Vagina (tissue), 2 donors: ENCODE results near the gene CCDC138. TPM values are rescaled to one million over a fixed set of nuclear protein-coding genes. Genes with fewer than 3 reads are reported as not detected.

Experiments used
- DNase-seq, 2 donors: peaks; one replicate each; pipeline ENCODE4 v3.0.0-alpha.2; 2017; ENCODE audit errors: extremely low spot score in 2 of 2
- H3K27ac ChIP-seq: fragments of 200-600 bp; sonication (generic); one replicate; pipeline ENCODE4 v1.5.1; 2019
- H3K27me3 ChIP-seq: fragments of 200-600 bp; sonication (generic); one replicate; pipeline ENCODE4 v1.5.1; 2019
- H3K36me3 ChIP-seq, 2 donors: fragments of 200-600 bp; sonication (generic); one replicate each; pipeline ENCODE4 v1.5.1; 2017 to 2019
- H3K4me1 ChIP-seq: fragments of 200-600 bp; sonication (generic); one replicate; pipeline ENCODE4 v1.5.1; 2019
- H3K4me3 ChIP-seq, 2 donors: fragments of 200-600 bp; sonication (generic); 1 replicate in 1 of 2; 2 replicates in 1 of 2; pipeline ENCODE4 v1.5.1; 2016 to 2019
- H3K9me3 ChIP-seq: fragments of 200-600 bp; sonication (generic); one replicate; pipeline ENCODE4 v1.5.1; 2019
- POLR2A ChIP-seq, 2 donors: fragments of 450-650 bp; IDR thresholded peaks; one replicate each; pipeline ENCODE4 v1.6.1; 2017; ENCODE audit warnings: antibody characterized with exemption in 2 of 2, mild to moderate bottlenecking in 2 of 2, moderate library complexity in 2 of 2
- POLR2AphosphoS5 ChIP-seq, 2 donors: sonication (generic); formaldehyde crosslinking; IDR thresholded peaks; one replicate each; pipeline ENCODE4 v1.9.0; 2017; ENCODE audit warnings: antibody characterized with exemption in 2 of 2, mild to moderate bottlenecking in 2 of 2, low read depth in 1 of 2; ENCODE audit not compliant: insufficient read depth in 1 of 2
- intact Hi-C: fragments of 100-400 bp; cut with DNase I; formaldehyde crosslinking; loops from one replicate; pipeline ENCODE4 v1.15.1; 2023
- total RNA-seq: library from RNA; depleted of rRNA; stranded (reverse); fragments of >200 nt; gene quantifications from one replicate; pipeline ENCODE4 v1.2.3, GENCODE V29; 2016
- TF ChIP-seq, protein P1 (sequence below), 3 experiments: fragments of 450-650 bp in 2 of 3; fragments of 200-600 bp in 1 of 3; sonication (generic) in 1 of 3; IDR thresholded peaks; one replicate each; pipeline ENCODE4 v1.5.1; 2017 to 2019; ENCODE audit warnings: antibody characterized with exemption in 3 of 3, mild to moderate bottlenecking in 2 of 3, moderate library complexity in 2 of 3

CCDC138 gene
- total RNA-seq, 1 donor from 2014 or later = 4.9 TPM

DNA sequence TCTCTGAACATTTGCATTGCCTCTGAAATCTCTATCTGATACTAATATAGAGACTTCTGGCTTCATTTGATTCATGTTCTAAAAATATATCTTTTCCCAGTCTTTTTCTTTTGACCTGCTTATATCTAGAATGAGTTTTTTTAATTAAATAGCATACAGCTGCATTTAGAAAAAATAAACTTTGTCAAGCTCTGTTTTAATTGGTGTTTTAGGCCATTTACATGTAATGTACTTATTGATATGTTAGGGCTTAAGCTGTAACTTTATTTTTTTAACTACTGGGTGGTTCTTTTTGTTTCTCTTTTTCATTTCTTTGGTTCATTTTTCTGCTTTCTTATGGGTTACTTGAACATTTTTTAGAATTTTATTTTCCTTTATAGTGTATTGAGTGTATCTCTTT, 54.9 kb downstream of the CCDC138 start:
- no peak overlapping the region for H3K4me3 ChIP-seq
- H3K9me3 ChIP-seq = no peaks in the 10 kb centered on the region
- H3K36me3 ChIP-seq = no peaks in the 10 kb centered on the region
- intact Hi-C loops = no loop called here
- no peak for DNase-seq
- H3K27me3 ChIP-seq = no peaks in the 10 kb centered on the region
- TF ChIP-seq, protein P1, sequence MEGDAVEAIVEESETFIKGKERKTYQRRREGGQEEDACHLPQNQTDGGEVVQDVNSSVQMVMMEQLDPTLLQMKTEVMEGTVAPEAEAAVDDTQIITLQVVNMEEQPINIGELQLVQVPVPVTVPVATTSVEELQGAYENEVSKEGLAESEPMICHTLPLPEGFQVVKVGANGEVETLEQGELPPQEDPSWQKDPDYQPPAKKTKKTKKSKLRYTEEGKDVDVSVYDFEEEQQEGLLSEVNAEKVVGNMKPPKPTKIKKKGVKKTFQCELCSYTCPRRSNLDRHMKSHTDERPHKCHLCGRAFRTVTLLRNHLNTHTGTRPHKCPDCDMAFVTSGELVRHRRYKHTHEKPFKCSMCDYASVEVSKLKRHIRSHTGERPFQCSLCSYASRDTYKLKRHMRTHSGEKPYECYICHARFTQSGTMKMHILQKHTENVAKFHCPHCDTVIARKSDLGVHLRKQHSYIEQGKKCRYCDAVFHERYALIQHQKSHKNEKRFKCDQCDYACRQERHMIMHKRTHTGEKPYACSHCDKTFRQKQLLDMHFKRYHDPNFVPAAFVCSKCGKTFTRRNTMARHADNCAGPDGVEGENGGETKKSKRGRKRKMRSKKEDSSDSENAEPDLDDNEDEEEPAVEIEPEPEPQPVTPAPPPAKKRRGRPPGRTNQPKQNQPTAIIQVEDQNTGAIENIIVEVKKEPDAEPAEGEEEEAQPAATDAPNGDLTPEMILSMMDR (IDR thresholded peaks at IDR 0.05) = no peak
- no peak for TF ChIP-seq POLR2AphosphoS5 (IDR thresholded peaks at IDR 0.05; ENCODE audit: insufficient read depth in 1 of 2, low read depth in 1 of 2)
- no peaks in the 10 kb centered on the region for H3K4me1 ChIP-seq
- no peak overlapping the region for H3K27ac ChIP-seq

DNA sequence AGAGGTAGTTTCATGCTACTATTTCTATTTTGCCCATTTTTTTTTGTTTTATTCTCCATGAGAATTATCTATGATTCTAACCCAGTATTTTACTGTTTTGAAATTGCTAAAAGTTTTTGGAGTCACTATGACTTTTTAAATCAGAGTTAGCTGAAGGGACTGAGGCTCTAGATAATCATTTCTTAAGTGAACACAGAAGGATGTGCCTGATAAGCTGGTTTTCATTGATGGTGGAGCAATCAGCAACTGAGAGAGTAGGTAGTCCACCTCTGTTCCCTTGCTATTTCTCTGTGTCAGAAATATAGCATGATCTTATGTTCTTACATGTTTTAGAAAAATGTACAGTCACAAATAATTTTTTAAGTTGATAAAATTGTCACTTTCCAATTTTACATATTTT, 59.4 kb downstream of the CCDC138 start:
- H3K27me3 ChIP-seq = no peaks in the 10 kb centered on the region
- no peaks in the 10 kb centered on the region for H3K9me3 ChIP-seq
- H3K36me3 ChIP-seq = no peaks in the 10 kb centered on the region
- H3K27ac ChIP-seq = no peak overlapping the region
- no peak overlapping the region for H3K4me3 ChIP-seq
- H3K4me1 ChIP-seq = no peaks in the 10 kb centered on the region
- TF ChIP-seq POLR2AphosphoS5 (IDR thresholded peaks at IDR 0.05; ENCODE audit: insufficient read depth in 1 of 2, low read depth in 1 of 2) (no peak), POLR2A (IDR thresholded peaks at IDR 0.05) (no peak)
- TF ChIP-seq, protein P1 (IDR thresholded peaks at IDR 0.05) = no peak
- intact Hi-C loops = no loop called here
- no peak for DNase-seq

DNA sequence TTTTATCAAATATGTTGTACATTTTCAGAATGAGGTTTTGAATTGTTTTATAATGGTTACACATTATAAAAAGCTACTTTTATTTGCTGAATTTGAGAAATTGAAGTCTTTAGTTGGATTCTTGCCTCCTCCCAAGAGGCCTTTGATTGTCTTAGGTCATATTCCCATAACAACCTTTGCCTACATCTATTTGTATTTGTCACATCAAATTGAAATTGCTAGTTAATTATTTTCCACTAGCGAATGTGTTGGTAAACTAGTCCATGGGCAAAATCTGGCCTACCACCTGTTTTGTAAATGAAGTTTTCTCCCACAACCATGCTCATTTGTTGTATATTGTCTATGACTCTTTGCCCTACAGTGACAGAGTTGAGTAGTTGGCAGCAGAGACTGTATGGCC, 60.4 kb downstream of the CCDC138 start:
- H3K27me3 ChIP-seq = no peaks in the 10 kb centered on the region
- TF ChIP-seq, protein P1 (IDR thresholded peaks at IDR 0.05) = no peak
- TF ChIP-seq POLR2A (IDR thresholded peaks at IDR 0.05) (no peak), POLR2AphosphoS5 (IDR thresholded peaks at IDR 0.05; ENCODE audit: insufficient read depth in 1 of 2, low read depth in 1 of 2) (no peak)
- H3K27ac ChIP-seq = no peak overlapping the region
- intact Hi-C loops = no loop called here
- no peaks in the 10 kb centered on the region for H3K9me3 ChIP-seq
- H3K4me3 ChIP-seq = no peak overlapping the region
- no peaks in the 10 kb centered on the region for H3K36me3 ChIP-seq
- no peaks in the 10 kb centered on the region for H3K4me1 ChIP-seq
- DNase-seq = no peak

DNA sequence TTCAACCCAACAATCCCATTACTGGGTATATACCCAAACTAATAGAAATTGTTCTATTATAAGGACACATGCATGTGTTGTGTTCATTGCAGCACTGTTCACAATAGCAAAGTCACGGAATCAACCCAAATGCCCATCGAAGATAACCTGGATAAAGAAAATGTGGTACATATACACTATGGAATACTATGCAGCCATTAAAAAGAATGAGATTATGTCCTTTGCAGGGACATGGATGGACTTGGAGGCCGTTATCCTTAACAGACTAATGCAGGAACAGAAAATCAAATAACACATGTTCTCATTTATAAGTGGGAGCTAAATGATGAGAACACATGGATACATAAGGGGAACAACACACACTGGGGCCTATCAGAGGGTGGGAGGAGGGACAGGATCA, 65.8 kb downstream of the CCDC138 start:
- Histone ChIP-seq H3K4me3 (no peak overlapping the region), H3K9me3 (no peaks in the 10 kb centered on the region), H3K36me3 (no peaks in the 10 kb centered on the region), H3K27me3 (no peaks in the 10 kb centered on the region), H3K27ac (no peak overlapping the region), H3K4me1 (no peaks in the 10 kb centered on the region)
- TF ChIP-seq POLR2AphosphoS5 (IDR thresholded peaks at IDR 0.05; ENCODE audit: insufficient read depth in 1 of 2, low read depth in 1 of 2) (no peak), POLR2A (IDR thresholded peaks at IDR 0.05) (no peak)
- TF ChIP-seq, protein P1 (IDR thresholded peaks at IDR 0.05) = no peak
- no peak for DNase-seq
- intact Hi-C loops = no loop called here

DNA sequence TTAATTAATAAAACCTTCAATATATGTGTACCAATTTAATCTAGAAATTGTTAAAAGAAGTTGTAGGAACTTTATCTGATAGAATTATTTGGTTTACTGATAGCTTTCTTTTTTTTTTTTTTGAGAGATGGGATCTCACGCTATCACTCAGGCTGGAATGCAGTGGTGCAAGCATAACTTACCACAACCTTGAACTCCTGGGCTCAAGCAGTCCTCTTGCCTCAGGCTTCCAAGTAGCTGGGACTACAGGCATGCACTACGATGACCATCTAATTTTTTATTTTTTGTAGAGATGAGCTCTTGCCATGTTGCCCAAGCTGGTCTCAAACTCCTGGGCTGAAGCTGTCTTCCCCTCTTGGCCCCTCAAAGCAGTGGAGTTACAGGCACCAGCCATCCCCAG, 66.8 kb downstream of the CCDC138 start:
- Histone ChIP-seq H3K9me3 (no peaks in the 10 kb centered on the region), H3K36me3 (no peaks in the 10 kb centered on the region), H3K4me1 (no peaks in the 10 kb centered on the region), H3K4me3 (no peak overlapping the region), H3K27ac (no peak overlapping the region), H3K27me3 (no peaks in the 10 kb centered on the region)
- TF ChIP-seq POLR2A (IDR thresholded peaks at IDR 0.05) (no peak), POLR2AphosphoS5 (IDR thresholded peaks at IDR 0.05; ENCODE audit: insufficient read depth in 1 of 2, low read depth in 1 of 2) (no peak)
- TF ChIP-seq, protein P1 (IDR thresholded peaks at IDR 0.05) = no peak
- no peak for DNase-seq
- intact Hi-C loops = no loop called here
